Neural cell (in vitro differentiated cells): ENCODE results near the gene HS6ST3. TPM values are rescaled to one million over a fixed set of nuclear protein-coding genes. Genes with fewer than 3 reads are reported as not detected.

Experiments
- H2AFZ ChIP-seq: fragments of 200-600, 300-800 bp; sonication (generic), shearing (Covaris generic); 2 replicates; pipeline ENCODE4 v1.6.0; 2014; ENCODE audit warnings: low read depth, mild to moderate bottlenecking, antibody characterized with exemption, low read length, moderate library complexity
- H3F3A ChIP-seq: fragments of 200-600 bp; shearing (Covaris generic); 2 replicates; pipeline ENCODE4 v1.6.1; 2016; ENCODE audit warnings: mild to moderate bottlenecking, moderate library complexity, mixed read lengths, antibody characterized with exemption, low read length; ENCODE audit not compliant: insufficient read depth, poor library complexity, severe bottlenecking
- H3K27ac ChIP-seq: fragments of 200-600, 300-800 bp; sonication (generic), shearing (Covaris generic); 2 replicates; pipeline ENCODE4 v1.5.1; 2014; ENCODE audit warnings: mild to moderate bottlenecking, low read length, moderate library complexity
- H3K27me3 ChIP-seq: fragments of 300-800, 200-600 bp; sonication (generic), shearing (Covaris generic); 2 replicates; pipeline ENCODE4 v1.6.0; 2014; ENCODE audit warnings: mild to moderate bottlenecking, low read depth, low read length, moderate library complexity; ENCODE audit not compliant: insufficient read depth
- H3K36me3 ChIP-seq: fragments of 300-800, 200-600 bp; sonication (generic), shearing (Covaris generic); 2 replicates; pipeline ENCODE4 v1.5.1; 2014; ENCODE audit warnings: mild to moderate bottlenecking, antibody characterized with exemption, low read length, moderate library complexity; ENCODE audit not compliant: insufficient read depth
- H3K4me2 ChIP-seq: fragments of 300-800, 200-600 bp; sonication (generic), shearing (Covaris generic); 2 replicates; pipeline ENCODE4 v1.6.0; 2014; ENCODE audit warnings: mild to moderate bottlenecking, low read length
- H3K4me3 ChIP-seq: fragments of 300-800, 200-600 bp; sonication (generic), shearing (Covaris generic); 2 replicates; pipeline ENCODE4 v1.5.1; 2014; ENCODE audit warnings: mild to moderate bottlenecking, low read length, moderate library complexity
- H3K79me2 ChIP-seq: fragments of 200-600 bp; shearing (Covaris generic); replicated peaks from 2 replicates; pipeline ENCODE4 v1.6.0; 2014; ENCODE audit warnings: mild to moderate bottlenecking, low read length, moderate library complexity; ENCODE audit not compliant: insufficient read depth
- H3K9ac ChIP-seq: fragments of 300-800, 200-600 bp; sonication (generic), shearing (Covaris generic); 2 replicates; pipeline ENCODE4 v1.6.1; 2016; ENCODE audit warnings: mild to moderate bottlenecking, low read length, mixed read lengths
- H3K9me2 ChIP-seq: fragments of 200-600 bp; shearing (Covaris generic); 2 replicates; pipeline ENCODE4 v1.6.1; 2016; ENCODE audit warnings: mild to moderate bottlenecking, low read length, mixed read lengths; ENCODE audit not compliant: insufficient read depth
- H3K9me3 ChIP-seq: fragments of 200-600, 300-800 bp; sonication (generic), shearing (Covaris generic); 2 replicates; pipeline ENCODE4 v1.6.1; 2016; ENCODE audit warnings: mild to moderate bottlenecking, mixed run types, low read length, moderate library complexity, mixed read lengths
- H4K20me1 ChIP-seq: fragments of 200-600 bp; shearing (Covaris generic); 2 replicates; pipeline ENCODE4 v1.6.1; 2016; ENCODE audit warnings: mild to moderate bottlenecking, mixed run types; ENCODE audit not compliant: insufficient read depth
- EP300 ChIP-seq: fragments of 450-650 bp; conservative IDR thresholded peaks from 2 replicates; pipeline ENCODE4 v1.6.1; 2014; ENCODE audit warnings: antibody characterized with exemption, mild to moderate bottlenecking, moderate library complexity; ENCODE audit not compliant: poor library complexity, severe bottlenecking
- EZH2 ChIP-seq: fragments of 200-600, 300-800 bp; shearing (Covaris generic), sonication (generic); IDR thresholded peaks from 2 replicates; pipeline ENCODE4 v1.6.1; 2014; ENCODE audit warnings: antibody characterized with exemption, low read length, borderline replicate concordance, mild to moderate bottlenecking; ENCODE audit not compliant: insufficient read depth, poor library complexity, severe bottlenecking
- MXI1 ChIP-seq: fragments of 450-650 bp; conservative IDR thresholded peaks from 2 replicates; pipeline ENCODE4 v1.6.1; 2014; ENCODE audit warnings: antibody characterized with exemption, mild to moderate bottlenecking; ENCODE audit not compliant: poor library complexity, severe bottlenecking
- POLR2AphosphoS5 ChIP-seq: IDR thresholded peaks from 2 replicates; pipeline ENCODE4 v1.6.1; 2012
- RAD21 ChIP-seq: fragments of 450-650 bp; conservative IDR thresholded peaks from 2 replicates; pipeline ENCODE4 v1.6.1; 2014; ENCODE audit warnings: antibody characterized with exemption, mild to moderate bottlenecking, moderate library complexity
- SMC3 ChIP-seq: fragments of 450-650 bp; conservative IDR thresholded peaks from 2 replicates; pipeline ENCODE4 v1.6.1; 2014; ENCODE audit warnings: antibody characterized with exemption, mild to moderate bottlenecking, moderate library complexity; ENCODE audit not compliant: poor library complexity
- TAF1 ChIP-seq: IDR thresholded peaks from 2 replicates; pipeline ENCODE4 v1.6.1; 2012; ENCODE audit warnings: low read depth
- polyA plus RNA-seq: library from polyadenylated mRNA; depleted of rRNA; stranded (reverse); fragments of >200 nt; gene quantifications from 2 replicates; pipeline ENCODE4 v1.2.3, GENCODE V29; 2014
- TF ChIP-seq, protein P1 (sequence below): IDR thresholded peaks from 2 replicates; pipeline ENCODE4 v1.6.1; 2012; ENCODE audit warnings: borderline replicate concordance
- TF ChIP-seq, protein P2 (sequence below): fragments of 450-650 bp; IDR thresholded peaks from 2 replicates; pipeline ENCODE4 v1.5.1; 2014; ENCODE audit warnings: antibody characterized with exemption, mild to moderate bottlenecking, moderate library complexity; ENCODE audit not compliant: poor library complexity, severe bottlenecking

Gene HS6ST3
- polyA plus RNA-seq, 1 donor from 2014 or later, result 10.9 TPM

DNA sequence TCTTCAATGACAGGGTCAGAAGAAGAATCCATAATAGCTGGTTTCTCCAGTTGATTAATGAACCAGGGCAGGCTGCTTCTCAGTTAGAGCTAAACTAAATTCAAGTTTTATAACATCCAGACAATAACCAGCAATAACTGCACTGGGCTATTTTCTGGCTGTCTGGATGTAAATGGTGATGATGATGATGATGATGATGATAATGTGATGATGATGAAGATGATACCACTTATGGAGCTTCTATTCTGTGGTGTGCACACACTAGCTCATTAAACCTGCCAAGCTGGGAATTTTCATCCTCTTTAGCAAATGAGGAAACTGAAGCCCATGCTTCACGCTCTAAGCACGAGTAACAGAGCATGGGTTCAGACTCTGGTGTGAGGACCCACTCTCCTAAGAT is 772.2 kb downstream of the HS6ST3 start:
- H3K4me3 ChIP-seq, result no peak overlapping the region
- no peaks in the 10 kb centered on the region for H3K9me3 ChIP-seq
- H3K9ac ChIP-seq, result no peak overlapping the region
- H3K4me2 ChIP-seq, result no peak overlapping the region
- TF ChIP-seq POLR2AphosphoS5, result no peak
- TF ChIP-seq TAF1, result no peak
- TF ChIP-seq EZH2, result no peak
- TF ChIP-seq SMC3, result no peak
- TF ChIP-seq MXI1, result no peak
- TF ChIP-seq, protein P1, sequence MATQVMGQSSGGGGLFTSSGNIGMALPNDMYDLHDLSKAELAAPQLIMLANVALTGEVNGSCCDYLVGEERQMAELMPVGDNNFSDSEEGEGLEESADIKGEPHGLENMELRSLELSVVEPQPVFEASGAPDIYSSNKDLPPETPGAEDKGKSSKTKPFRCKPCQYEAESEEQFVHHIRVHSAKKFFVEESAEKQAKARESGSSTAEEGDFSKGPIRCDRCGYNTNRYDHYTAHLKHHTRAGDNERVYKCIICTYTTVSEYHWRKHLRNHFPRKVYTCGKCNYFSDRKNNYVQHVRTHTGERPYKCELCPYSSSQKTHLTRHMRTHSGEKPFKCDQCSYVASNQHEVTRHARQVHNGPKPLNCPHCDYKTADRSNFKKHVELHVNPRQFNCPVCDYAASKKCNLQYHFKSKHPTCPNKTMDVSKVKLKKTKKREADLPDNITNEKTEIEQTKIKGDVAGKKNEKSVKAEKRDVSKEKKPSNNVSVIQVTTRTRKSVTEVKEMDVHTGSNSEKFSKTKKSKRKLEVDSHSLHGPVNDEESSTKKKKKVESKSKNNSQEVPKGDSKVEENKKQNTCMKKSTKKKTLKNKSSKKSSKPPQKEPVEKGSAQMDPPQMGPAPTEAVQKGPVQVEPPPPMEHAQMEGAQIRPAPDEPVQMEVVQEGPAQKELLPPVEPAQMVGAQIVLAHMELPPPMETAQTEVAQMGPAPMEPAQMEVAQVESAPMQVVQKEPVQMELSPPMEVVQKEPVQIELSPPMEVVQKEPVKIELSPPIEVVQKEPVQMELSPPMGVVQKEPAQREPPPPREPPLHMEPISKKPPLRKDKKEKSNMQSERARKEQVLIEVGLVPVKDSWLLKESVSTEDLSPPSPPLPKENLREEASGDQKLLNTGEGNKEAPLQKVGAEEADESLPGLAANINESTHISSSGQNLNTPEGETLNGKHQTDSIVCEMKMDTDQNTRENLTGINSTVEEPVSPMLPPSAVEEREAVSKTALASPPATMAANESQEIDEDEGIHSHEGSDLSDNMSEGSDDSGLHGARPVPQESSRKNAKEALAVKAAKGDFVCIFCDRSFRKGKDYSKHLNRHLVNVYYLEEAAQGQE, result no peak
- TF ChIP-seq, protein P2, sequence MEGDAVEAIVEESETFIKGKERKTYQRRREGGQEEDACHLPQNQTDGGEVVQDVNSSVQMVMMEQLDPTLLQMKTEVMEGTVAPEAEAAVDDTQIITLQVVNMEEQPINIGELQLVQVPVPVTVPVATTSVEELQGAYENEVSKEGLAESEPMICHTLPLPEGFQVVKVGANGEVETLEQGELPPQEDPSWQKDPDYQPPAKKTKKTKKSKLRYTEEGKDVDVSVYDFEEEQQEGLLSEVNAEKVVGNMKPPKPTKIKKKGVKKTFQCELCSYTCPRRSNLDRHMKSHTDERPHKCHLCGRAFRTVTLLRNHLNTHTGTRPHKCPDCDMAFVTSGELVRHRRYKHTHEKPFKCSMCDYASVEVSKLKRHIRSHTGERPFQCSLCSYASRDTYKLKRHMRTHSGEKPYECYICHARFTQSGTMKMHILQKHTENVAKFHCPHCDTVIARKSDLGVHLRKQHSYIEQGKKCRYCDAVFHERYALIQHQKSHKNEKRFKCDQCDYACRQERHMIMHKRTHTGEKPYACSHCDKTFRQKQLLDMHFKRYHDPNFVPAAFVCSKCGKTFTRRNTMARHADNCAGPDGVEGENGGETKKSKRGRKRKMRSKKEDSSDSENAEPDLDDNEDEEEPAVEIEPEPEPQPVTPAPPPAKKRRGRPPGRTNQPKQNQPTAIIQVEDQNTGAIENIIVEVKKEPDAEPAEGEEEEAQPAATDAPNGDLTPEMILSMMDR, result no peak
- TF ChIP-seq EP300, result no peak
- no peak for TF ChIP-seq RAD21
- no peak overlapping the region for H2AFZ ChIP-seq
- no peaks in the 10 kb centered on the region for H4K20me1 ChIP-seq
- no peaks in the 10 kb centered on the region for H3K9me2 ChIP-seq
- no peaks in the 10 kb centered on the region for H3K36me3 ChIP-seq
- H3K27ac ChIP-seq, result no peak overlapping the region
- no peaks in the 10 kb centered on the region for H3F3A ChIP-seq
- H3K79me2 ChIP-seq, result no peaks in the 10 kb centered on the region
- H3K27me3 ChIP-seq, result no peaks in the 10 kb centered on the region

DNA sequence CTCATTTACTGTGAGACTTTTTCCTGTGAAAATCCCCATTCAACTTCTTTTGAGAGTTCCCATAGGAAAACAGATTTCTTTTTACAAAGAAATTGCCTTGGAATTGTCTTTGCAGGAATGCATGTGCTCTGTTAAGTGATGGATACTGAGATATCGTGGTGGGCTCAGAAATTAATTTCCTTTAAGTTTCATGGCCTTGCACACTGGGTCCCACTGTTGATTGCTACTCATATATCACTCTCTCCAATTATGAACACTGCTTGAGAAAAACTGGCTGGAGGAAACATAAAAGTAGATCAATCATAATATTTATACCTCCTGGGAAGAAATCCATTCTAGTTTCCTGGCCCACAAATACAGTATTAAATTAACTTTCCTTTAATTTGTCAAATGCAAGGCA is 773.1 kb downstream of the HS6ST3 start:
- no peaks in the 10 kb centered on the region for H3K27me3 ChIP-seq
- H3F3A ChIP-seq, result no peaks in the 10 kb centered on the region
- no peak overlapping the region for H3K27ac ChIP-seq
- H4K20me1 ChIP-seq, result no peaks in the 10 kb centered on the region
- no peaks in the 10 kb centered on the region for H3K9me2 ChIP-seq
- H3K9ac ChIP-seq, result no peak overlapping the region
- no peaks in the 10 kb centered on the region for H3K36me3 ChIP-seq
- no peaks in the 10 kb centered on the region for H3K79me2 ChIP-seq
- no peak overlapping the region for H3K4me3 ChIP-seq
- no peaks in the 10 kb centered on the region for H3K9me3 ChIP-seq
- no peak overlapping the region for H2AFZ ChIP-seq
- H3K4me2 ChIP-seq, result no peak overlapping the region
- TF ChIP-seq, protein P2, result no peak
- TF ChIP-seq, protein P1, result no peak
- TF ChIP-seq SMC3, result no peak
- TF ChIP-seq TAF1, result no peak
- TF ChIP-seq MXI1, result no peak
- TF ChIP-seq EP300, result no peak
- TF ChIP-seq EZH2, result no peak
- no peak for TF ChIP-seq RAD21
- no peak for TF ChIP-seq POLR2AphosphoS5
